Stimulated activated CD4-positive, alpha-beta T cell treated with anti-CD3 and anti-CD28 coated beads, Interleukin-1b, Interleukin-23, amount 100 ng/mL, for 48 hours (primary cell): ENCODE data around the gene SNX9.
A peak's percentile ranks its signal among the peaks of the same experiment; 100 is the strongest.
"Not testable (repeated sequence)": the region's sequence is repeated elsewhere in the genome, so short reads cannot be mapped to it uniquely, and the experiment has no call there.

Experiments
- DNase-seq: peaks from one replicate; pipeline ENCODE4 v3.0.0-alpha.2; 2020

SNX9 gene

GRCh38 chr6:157961153-157961831 is 138.2 kb downstream of the SNX9 start:
- DNase-seq = no peak

- no peak for DNase-seq
Measured at GRCh38 chr6:157961832-157962575, 139.0 kb downstream of the SNX9 start.

GRCh38 chr6:157962601-157963302 is 139.7 kb downstream of the SNX9 start:
- DNase-seq = peak; percentile 34

GRCh38 chr6:157964100-157964499 is 141.1 kb downstream of the SNX9 start:
- no peak for DNase-seq

- DNase-seq = no peak
Measured at GRCh38 chr6:157965387-157965786, 142.3 kb downstream of the SNX9 start.

- DNase-seq = no peak
Measured at GRCh38 chr6:157966589-157966977, 143.5 kb downstream of the SNX9 start.

GRCh38 chr6:157967020-157967419 is 144.0 kb downstream of the SNX9 start:
- DNase-seq = no peak

- DNase-seq = no peak
Measured at GRCh38 chr6:157967486-157967885, 144.4 kb downstream of the SNX9 start.

GRCh38 chr6:157972177-157972576 is 149.1 kb downstream of the SNX9 start:
- DNase-seq = not testable (repeated sequence)

GRCh38 chr6:157974341-157974894 is 151.4 kb downstream of the SNX9 start:
- DNase-seq = no peak

GRCh38 chr6:157974967-157975366 is 151.9 kb downstream of the SNX9 start:
- no peak for DNase-seq

GRCh38 chr6:157975456-157975855 is 152.4 kb downstream of the SNX9 start:
- DNase-seq = no peak

- no peak for DNase-seq
Measured at GRCh38 chr6:157976345-157977175, 153.5 kb downstream of the SNX9 start.

GRCh38 chr6:157977176-157977804 is 154.2 kb downstream of the SNX9 start:
- DNase-seq = no peak

GRCh38 chr6:157978021-157978783 is 155.2 kb downstream of the SNX9 start:
- no peak for DNase-seq

GRCh38 chr6:157980288-157981131 is 157.5 kb downstream of the SNX9 start:
- DNase-seq = no peak

GRCh38 chr6:157981132-157981394 is 158.0 kb downstream of the SNX9 start:
- DNase-seq = no peak

GRCh38 chr6:157981395-157982101 is 158.5 kb downstream of the SNX9 start, which contains the start of gene SYNJ2:
Gene SYNJ2 (plus strand): TSS chr6:157981863. CDS start chr6:157981962, 99 bp downstream.
- DNase-seq = peak; percentile 78

GRCh38 chr6:157982102-157982562 is 159.1 kb downstream of the SNX9 start:
- DNase-seq = peak; percentile 24
